Ishikawa (cell line): Measurements from ENCODE around the gene IL21R.

Experiments
- CEBPB ChIP-seq: IDR thresholded peaks from 2 replicates; pipeline ENCODE4 v1.6.1; 2012
- CREB1 ChIP-seq: IDR thresholded peaks from 2 replicates; pipeline ENCODE4 v1.6.1; 2012; ENCODE audit warnings: low read depth
- EGR1 ChIP-seq: IDR thresholded peaks from 2 replicates; pipeline ENCODE4 v1.6.1; 2012
- EP300 ChIP-seq: IDR thresholded peaks from 2 replicates; pipeline ENCODE4 v1.6.1; 2012; ENCODE audit warnings: borderline replicate concordance
- FOXM1 ChIP-seq: IDR thresholded peaks from 2 replicates; pipeline ENCODE4 v1.6.1; 2012; ENCODE audit warnings: low read depth, borderline replicate concordance
- NFIC ChIP-seq: IDR thresholded peaks from 2 replicates; pipeline ENCODE4 v1.6.1; 2012
- RAD21 ChIP-seq: IDR thresholded peaks from 2 replicates; pipeline ENCODE4 v1.6.1; 2012; ENCODE audit warnings: low read depth
- TAF1 ChIP-seq: IDR thresholded peaks from 2 replicates; pipeline ENCODE4 v1.6.1; 2012; ENCODE audit warnings: low read depth, mild to moderate bottlenecking
- TCF12 ChIP-seq: IDR thresholded peaks from 2 replicates; pipeline ENCODE4 v1.6.1; 2012; ENCODE audit warnings: low read depth
- TEAD4 ChIP-seq: IDR thresholded peaks from 2 replicates; pipeline ENCODE4 v1.6.1; 2012
- USF1 ChIP-seq: IDR thresholded peaks from 2 replicates; pipeline ENCODE4 v1.6.1; 2012
- YY1 ChIP-seq: IDR thresholded peaks from 2 replicates; pipeline ENCODE4 v1.6.1; 2012; ENCODE audit warnings: low read depth
- ZBTB7A ChIP-seq: IDR thresholded peaks from 2 replicates; pipeline ENCODE4 v1.6.1; 2012; ENCODE audit warnings: low read depth
- TF ChIP-seq, protein P1 (sequence below): IDR thresholded peaks from 2 replicates; pipeline ENCODE4 v1.6.1; 2012; ENCODE audit warnings: low read depth, mild to moderate bottlenecking
- TF ChIP-seq, protein P2 (sequence below): IDR thresholded peaks from 2 replicates; pipeline ENCODE4 v1.6.1; 2012

IL21R gene

GRCh38 chr16:27369806-27370205 lies 32.2 kb upstream of the IL21R start:
- TF ChIP-seq TEAD4 = no peak

GRCh38 chr16:27370318-27370717 lies 31.7 kb upstream of the IL21R start:
- TF ChIP-seq FOXM1 (no peak), TCF12 (no peak), EGR1 (no peak), RAD21 (no peak), TEAD4 (no peak), YY1 (no peak), CEBPB (no peak), CREB1 (no peak), EP300 (no peak), ZBTB7A (no peak), NFIC (no peak), TAF1 (no peak)

DNA sequence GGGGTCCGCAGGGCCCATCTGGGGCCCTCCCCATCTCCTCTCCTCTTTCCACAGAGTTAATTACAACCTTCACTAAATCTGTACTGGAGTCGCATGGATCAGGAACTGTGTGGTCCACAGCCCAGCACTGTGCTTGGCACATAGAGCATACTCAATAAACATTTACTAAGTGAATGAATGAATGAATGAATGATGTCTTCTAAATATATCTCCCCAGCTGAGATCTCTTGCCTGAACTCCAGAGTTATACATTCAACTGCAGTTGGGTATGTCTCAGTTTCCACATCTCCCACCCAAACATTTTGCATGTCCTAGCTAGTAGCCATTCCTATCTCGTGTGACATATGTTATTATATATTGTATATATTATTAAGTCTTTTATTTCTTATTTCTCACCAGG lies 28.7 kb upstream of the IL21R start:
- no peak for TF ChIP-seq CEBPB
- no peak for TF ChIP-seq TAF1
- no peak for TF ChIP-seq TCF12
- TF ChIP-seq TEAD4 = no peak
- no peak for TF ChIP-seq USF1
- TF ChIP-seq, protein P1, sequence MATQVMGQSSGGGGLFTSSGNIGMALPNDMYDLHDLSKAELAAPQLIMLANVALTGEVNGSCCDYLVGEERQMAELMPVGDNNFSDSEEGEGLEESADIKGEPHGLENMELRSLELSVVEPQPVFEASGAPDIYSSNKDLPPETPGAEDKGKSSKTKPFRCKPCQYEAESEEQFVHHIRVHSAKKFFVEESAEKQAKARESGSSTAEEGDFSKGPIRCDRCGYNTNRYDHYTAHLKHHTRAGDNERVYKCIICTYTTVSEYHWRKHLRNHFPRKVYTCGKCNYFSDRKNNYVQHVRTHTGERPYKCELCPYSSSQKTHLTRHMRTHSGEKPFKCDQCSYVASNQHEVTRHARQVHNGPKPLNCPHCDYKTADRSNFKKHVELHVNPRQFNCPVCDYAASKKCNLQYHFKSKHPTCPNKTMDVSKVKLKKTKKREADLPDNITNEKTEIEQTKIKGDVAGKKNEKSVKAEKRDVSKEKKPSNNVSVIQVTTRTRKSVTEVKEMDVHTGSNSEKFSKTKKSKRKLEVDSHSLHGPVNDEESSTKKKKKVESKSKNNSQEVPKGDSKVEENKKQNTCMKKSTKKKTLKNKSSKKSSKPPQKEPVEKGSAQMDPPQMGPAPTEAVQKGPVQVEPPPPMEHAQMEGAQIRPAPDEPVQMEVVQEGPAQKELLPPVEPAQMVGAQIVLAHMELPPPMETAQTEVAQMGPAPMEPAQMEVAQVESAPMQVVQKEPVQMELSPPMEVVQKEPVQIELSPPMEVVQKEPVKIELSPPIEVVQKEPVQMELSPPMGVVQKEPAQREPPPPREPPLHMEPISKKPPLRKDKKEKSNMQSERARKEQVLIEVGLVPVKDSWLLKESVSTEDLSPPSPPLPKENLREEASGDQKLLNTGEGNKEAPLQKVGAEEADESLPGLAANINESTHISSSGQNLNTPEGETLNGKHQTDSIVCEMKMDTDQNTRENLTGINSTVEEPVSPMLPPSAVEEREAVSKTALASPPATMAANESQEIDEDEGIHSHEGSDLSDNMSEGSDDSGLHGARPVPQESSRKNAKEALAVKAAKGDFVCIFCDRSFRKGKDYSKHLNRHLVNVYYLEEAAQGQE = no peak
- no peak for TF ChIP-seq RAD21

DNA sequence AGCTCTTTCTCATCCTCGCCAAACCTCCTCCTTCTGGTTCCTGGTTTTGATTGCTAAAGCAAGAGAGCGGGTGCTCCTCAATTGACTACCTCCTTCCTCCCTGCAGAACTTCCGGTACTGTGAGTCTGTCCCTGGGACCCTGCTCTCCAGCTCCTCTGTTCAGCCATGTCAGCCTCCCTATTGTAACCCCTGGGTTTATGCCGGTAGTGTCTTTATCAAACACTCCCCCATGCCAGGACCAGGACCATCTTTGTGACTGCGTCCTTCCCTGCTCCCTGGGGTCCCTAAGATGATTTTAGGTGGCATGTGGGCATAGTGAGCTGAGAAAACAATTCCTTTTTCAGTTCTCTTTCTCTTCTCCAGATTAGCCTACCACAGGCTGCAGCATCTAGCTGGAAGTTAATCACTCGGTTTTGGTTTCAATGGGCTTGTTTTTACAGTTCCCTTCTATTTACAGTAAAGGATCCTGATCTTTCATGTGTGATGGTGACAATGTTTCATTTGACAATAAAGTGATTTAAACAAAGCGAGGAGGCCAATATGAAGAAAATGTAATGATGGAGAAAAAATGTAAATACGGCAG lies 27.7 kb upstream of the IL21R start:
- no peak for TF ChIP-seq YY1
- TF ChIP-seq EGR1 = no peak
- no peak for TF ChIP-seq ZBTB7A

GRCh38 chr16:27374804-27375425 lies 27.1 kb upstream of the IL21R start:
- TF ChIP-seq RAD21 (peak; percentile 38; the same call in 1 of the 2 replicates), EP300 (no peak), USF1 (peak; percentile 94), TEAD4 (no peak)
- TF ChIP-seq, protein P2, sequence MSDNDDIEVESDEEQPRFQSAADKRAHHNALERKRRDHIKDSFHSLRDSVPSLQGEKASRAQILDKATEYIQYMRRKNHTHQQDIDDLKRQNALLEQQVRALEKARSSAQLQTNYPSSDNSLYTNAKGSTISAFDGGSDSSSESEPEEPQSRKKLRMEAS = peak; percentile 38; the same call in 1 of the 2 replicates

DNA sequence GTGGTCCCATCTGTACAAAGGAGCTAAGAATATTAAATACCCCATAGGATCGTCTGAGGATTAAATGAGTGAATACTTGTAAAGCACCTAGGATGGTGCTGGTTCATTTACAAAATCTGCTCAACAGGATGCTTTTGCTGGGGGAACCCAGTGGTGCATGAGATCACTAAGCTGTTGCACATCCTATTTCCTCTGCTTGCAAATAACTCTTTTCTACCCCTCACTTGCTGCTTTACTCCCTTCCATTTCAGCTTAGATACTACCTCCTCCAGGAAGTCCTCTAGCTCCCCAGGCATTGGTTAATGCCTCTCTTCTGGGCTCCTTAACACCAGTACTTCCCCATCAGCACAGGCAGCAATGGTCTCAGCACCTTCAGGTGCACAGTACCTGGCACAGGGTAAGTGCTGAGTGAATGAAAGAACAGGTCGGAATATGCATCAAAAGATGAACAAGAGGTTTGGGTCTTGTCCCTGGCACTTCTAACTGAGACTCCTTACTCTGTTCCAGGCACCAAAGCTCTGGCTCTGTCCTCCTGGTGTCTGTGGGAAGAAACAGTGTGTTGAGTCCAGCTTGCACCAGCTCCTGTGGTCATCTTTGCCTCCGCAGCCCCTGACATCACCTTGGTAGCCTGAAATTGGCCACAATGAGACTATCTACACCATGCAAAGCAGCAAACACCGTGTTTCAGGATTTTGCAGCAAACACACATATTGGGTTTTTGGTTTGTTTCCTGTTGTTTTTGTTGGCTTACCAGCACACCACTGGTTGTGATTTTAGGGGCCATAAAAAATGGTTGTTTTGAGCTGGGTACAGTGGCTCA lies 24.1 kb upstream of the IL21R start:
- TF ChIP-seq CREB1 (no peak), TAF1 (no peak), EP300 (no peak), YY1 (no peak), RAD21 (no peak), EGR1 (no peak), TCF12 (no peak), TEAD4 (no peak), NFIC (no peak), CEBPB (no peak)
- TF ChIP-seq, protein P1 = no peak
- TF ChIP-seq, protein P2 = no peak
